Measurements from ENCODE around the gene AKT2. TPM values are rescaled to one million over a fixed set of nuclear protein-coding genes. Genes with fewer than 3 reads are reported as not detected.
A peak's percentile ranks its signal among the peaks of the same experiment; 100 is the strongest.

AKT2 gene
- total RNA-seq, 1 donor from 2014 or later, result 99.9 TPM

DNA sequence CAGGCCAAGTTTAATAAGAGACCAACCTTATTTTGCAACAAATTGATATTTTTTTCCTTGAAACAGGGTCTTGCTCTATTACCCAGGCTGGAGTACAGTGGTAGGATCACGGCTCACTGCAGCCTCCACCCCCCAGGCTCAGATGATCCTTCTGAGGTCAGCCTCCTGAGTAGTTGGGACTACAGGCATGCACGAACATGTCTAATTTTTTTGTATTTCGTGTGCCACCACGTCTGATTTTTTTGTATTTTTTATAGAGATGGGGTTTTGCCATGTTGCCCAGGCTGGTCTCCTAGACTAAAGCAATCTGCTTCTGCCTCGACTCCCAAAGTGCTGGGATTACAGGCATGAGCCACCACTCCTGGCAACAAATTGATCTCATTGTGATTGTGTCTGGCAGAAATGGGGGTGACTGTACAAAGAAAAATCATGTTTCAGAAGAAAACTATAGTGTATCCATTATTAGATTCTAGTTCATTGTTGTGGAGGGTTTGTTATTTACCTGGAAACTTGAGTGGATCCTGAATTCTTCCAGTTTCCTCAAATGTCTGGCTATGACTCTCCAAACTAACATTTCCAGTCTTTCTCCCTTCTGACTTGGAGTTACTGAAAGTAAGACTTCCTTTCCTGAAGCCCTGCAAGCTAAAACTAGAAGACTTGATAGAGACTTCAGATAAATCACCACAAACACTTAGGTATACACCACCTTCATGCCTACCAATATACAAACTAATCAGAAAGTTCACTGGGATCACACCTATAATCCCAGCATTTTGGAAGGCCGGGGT lies 17.3 kb upstream of the AKT2 start:
- Mint-ChIP-seq H3K4me3 (ENCODE audit: unreplicated experiment) (no peak overlapping the region), H3K9me3 (ENCODE audit: low read depth) (no peaks in the 10 kb centered on the region), H3K27me3 (ENCODE audit: low read depth) (no peaks in the 10 kb centered on the region), H3K36me3 (ENCODE audit: low read depth) (peaks cover 1% of the 10 kb centered on the region), H3K4me1 (ENCODE audit: low read depth) (peaks cover 5% of the 10 kb centered on the region), H3K27ac (ENCODE audit: unreplicated experiment) (no peak overlapping the region)
- TF ChIP-seq, protein P1, sequence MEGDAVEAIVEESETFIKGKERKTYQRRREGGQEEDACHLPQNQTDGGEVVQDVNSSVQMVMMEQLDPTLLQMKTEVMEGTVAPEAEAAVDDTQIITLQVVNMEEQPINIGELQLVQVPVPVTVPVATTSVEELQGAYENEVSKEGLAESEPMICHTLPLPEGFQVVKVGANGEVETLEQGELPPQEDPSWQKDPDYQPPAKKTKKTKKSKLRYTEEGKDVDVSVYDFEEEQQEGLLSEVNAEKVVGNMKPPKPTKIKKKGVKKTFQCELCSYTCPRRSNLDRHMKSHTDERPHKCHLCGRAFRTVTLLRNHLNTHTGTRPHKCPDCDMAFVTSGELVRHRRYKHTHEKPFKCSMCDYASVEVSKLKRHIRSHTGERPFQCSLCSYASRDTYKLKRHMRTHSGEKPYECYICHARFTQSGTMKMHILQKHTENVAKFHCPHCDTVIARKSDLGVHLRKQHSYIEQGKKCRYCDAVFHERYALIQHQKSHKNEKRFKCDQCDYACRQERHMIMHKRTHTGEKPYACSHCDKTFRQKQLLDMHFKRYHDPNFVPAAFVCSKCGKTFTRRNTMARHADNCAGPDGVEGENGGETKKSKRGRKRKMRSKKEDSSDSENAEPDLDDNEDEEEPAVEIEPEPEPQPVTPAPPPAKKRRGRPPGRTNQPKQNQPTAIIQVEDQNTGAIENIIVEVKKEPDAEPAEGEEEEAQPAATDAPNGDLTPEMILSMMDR (IDR thresholded peaks at IDR 0.05), result no peak
- no peak for DNase-seq (ENCODE audit: low spot score)

DNA sequence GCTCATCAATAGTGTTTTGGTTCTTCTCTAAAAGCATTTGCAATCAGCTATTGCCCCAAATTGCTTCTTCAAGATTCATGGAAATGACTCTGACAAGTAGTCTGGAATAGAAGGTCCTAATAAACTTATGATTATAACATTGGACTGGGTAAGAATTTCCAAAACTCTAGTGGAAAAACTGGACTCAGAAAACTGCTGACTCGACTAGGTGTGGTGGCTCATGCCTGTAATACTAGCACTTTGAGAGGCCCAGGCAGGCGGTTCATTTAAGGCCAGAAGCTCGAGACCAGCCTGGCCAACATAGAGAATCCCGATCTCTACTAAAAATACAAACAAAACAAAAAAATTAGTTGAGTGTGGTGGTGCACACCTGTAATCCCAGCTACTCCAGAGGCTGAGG lies 15.5 kb upstream of the AKT2 start:
- H3K27ac Mint-ChIP-seq (ENCODE audit: unreplicated experiment), result no peak overlapping the region
- peaks cover 1% of the 10 kb centered on the region for H3K36me3 Mint-ChIP-seq (ENCODE audit: low read depth)
- no peaks in the 10 kb centered on the region for H3K9me3 Mint-ChIP-seq (ENCODE audit: low read depth)

DNA sequence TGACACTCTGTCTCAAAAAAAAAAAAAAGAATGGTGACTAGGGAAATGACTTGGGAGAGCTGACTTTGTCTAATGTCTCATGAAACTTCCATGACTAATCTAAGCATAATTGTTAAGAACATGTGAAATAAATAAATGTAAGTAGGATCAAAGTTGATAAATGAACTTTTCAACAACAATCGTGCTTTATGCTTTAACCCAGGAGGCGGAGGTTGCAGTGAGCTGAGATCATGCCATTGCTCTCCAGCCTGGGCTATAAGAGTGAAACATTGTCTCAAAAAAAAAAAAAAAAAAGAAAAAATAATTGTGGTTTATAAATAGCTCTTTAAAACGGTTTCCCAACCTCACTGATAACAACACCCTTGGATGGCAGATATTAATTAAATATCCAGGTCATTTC lies 12.9 kb upstream of the AKT2 start:
- Mint-ChIP-seq H3K36me3 (ENCODE audit: low read depth) (no peaks in the 10 kb centered on the region), H3K9me3 (ENCODE audit: low read depth) (no peaks in the 10 kb centered on the region), H3K27me3 (ENCODE audit: low read depth) (no peaks in the 10 kb centered on the region), H3K4me3 (ENCODE audit: unreplicated experiment) (no peak overlapping the region), H3K4me1 (ENCODE audit: low read depth) (no peaks in the 10 kb centered on the region), H3K27ac (ENCODE audit: unreplicated experiment) (no peak overlapping the region)
- TF ChIP-seq, protein P1 (IDR thresholded peaks at IDR 0.05), result no peak
- no peak for DNase-seq (ENCODE audit: low spot score)

More for the DNA sequence above, 15.5 kb upstream of the AKT2 start:
- peak; percentile 11 for DNase-seq (ENCODE audit: low spot score)
- Mint-ChIP-seq H3K4me3 (ENCODE audit: unreplicated experiment) (no peak overlapping the region), H3K4me1 (ENCODE audit: low read depth) (peaks cover 5% of the 10 kb centered on the region), H3K27me3 (ENCODE audit: low read depth) (no peaks in the 10 kb centered on the region)
- TF ChIP-seq, protein P1 (IDR thresholded peaks at IDR 0.05), result no peak

DNA sequence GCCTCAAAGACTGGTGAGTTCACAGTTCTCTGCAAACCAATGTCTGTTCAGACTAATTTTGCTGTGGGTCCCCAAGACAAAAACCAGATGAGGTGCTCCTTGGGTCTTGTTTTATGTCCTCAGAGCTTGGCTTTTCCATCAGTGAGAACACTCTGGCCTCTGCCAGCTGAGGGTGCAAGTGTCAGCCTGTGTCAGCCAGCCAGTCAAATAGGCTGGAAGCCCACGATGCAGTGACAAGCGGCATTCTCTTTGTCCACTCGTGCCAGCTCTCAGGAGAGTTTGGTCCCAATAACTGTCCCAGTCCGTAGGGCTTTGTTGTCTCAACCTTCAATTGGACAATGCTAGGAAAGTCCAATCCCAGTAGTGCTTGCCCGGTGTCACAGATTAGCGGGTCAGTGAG lies 9.4 kb upstream of the AKT2 start:
- H3K4me3 Mint-ChIP-seq (ENCODE audit: unreplicated experiment), result no peak overlapping the region
- DNase-seq (ENCODE audit: low spot score), result peak; percentile 40
- no peaks in the 10 kb centered on the region for H3K36me3 Mint-ChIP-seq (ENCODE audit: low read depth)
- no peak overlapping the region for H3K27ac Mint-ChIP-seq (ENCODE audit: unreplicated experiment)
- no peaks in the 10 kb centered on the region for H3K4me1 Mint-ChIP-seq (ENCODE audit: low read depth)
- H3K27me3 Mint-ChIP-seq (ENCODE audit: low read depth), result no peaks in the 10 kb centered on the region
- no peaks in the 10 kb centered on the region for H3K9me3 Mint-ChIP-seq (ENCODE audit: low read depth)
- TF ChIP-seq, protein P1 (IDR thresholded peaks at IDR 0.05), result no peak

DNA sequence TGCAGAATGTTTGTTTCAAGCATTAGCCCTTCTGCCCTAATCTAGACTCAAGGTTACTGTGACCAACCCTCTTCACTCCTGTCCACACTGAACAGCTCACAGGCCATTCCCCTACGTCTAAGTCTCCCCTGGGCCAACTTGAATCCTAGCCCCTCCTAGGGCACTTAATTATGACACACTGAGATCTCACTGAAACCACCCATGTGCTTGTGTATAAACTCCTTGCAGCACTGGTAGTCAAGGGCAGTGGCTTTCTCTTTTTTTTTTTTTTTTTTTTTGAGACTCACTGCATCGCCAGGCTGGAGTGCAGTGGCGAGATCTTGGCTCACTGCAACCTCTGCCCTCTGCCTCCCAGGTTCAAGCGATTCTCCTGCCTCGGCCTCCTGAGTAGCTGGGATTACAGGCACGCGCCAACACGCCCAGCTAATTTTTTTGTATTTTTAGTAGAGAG lies 1.9 kb upstream of the AKT2 start:
- H3K27me3 Mint-ChIP-seq (ENCODE audit: low read depth), result no peaks in the 10 kb centered on the region
- H3K36me3 Mint-ChIP-seq (ENCODE audit: low read depth), result no peaks in the 10 kb centered on the region

More for the DNA sequence above, 1.9 kb upstream of the AKT2 start:
- Mint-ChIP-seq H3K4me3 (ENCODE audit: unreplicated experiment) (no peak overlapping the region), H3K27ac (ENCODE audit: unreplicated experiment) (peak overlapping the region; percentile 99), H3K4me1 (ENCODE audit: low read depth) (peaks cover 26% of the 10 kb centered on the region), H3K9me3 (ENCODE audit: low read depth) (no peaks in the 10 kb centered on the region)
- DNase-seq (ENCODE audit: low spot score), result peak; percentile 6
- TF ChIP-seq, protein P1 (IDR thresholded peaks at IDR 0.05), result no peak

Measured in chondrocyte (in vitro differentiated cells).